Measurements from ENCODE around the gene TREX2. TPM values are rescaled to one million over a fixed set of nuclear protein-coding genes. Genes with fewer than 3 reads are reported as not detected.

TREX2 gene
- total and polyA plus RNA-seq, 2 experiments from 2014 or later: 0.81 to 1.7 TPM

- TF ChIP-seq ZNF462 (CRISPR knock-in tag; IDR thresholded peaks at IDR 0.05) (no peak), STAT1 (IDR thresholded peaks at IDR 0.05; ENCODE audit: unreplicated experiment) (no peak), ZNF331 (CRISPR knock-in tag; IDR thresholded peaks at IDR 0.05; ENCODE audit: low read depth) (no peak)
Measured at GRCh38 chrX:153477901-153478300, 32.0 kb upstream of the TREX2 start (continued).

GRCh38 chrX:153477364-153477857 lies 31.6 kb upstream of the TREX2 start:
- Histone ChIP-seq H3F3A (replicated peaks; ENCODE audit: low read depth) (no peaks in the 10 kb centered on the region), H3K27me3 (ENCODE audit: insufficient read depth) (peaks cover 15% of the 10 kb centered on the region), H3K4me1 (ENCODE audit: insufficient read depth) (no peaks in the 10 kb centered on the region; the same call in 1 of the 2 replicates), H3K4me3 (no peak overlapping the region), H3K9me2 (ENCODE audit: insufficient read depth) (no peaks in the 10 kb centered on the region), H3K79me2 (replicated peaks; ENCODE audit: insufficient read depth) (no peaks in the 10 kb centered on the region), H3K27ac (ENCODE audit: low read depth) (no peak overlapping the region), H3K4me2 (no peak overlapping the region), H3K36me3 (ENCODE audit: insufficient read depth) (no peaks in the 10 kb centered on the region), H4K20me1 (replicated peaks; ENCODE audit: insufficient read depth) (no peaks in the 10 kb centered on the region), H2AFZ (no peak overlapping the region)
- DNase-seq (ENCODE audit: low spot score): no peak
- H3K4me3 Mint-ChIP-seq: no peak overlapping the region
- TF ChIP-seq CTCF (conservative IDR thresholded peaks at IDR 0.05; ENCODE audit: low read depth in 2 of 2) (no peak), ETS1 (IDR thresholded peaks at IDR 0.05) (no peak), STAT1 (IDR thresholded peaks at IDR 0.05; ENCODE audit: unreplicated experiment) (no peak), ZNF331 (CRISPR knock-in tag; IDR thresholded peaks at IDR 0.05; ENCODE audit: low read depth) (no peak), ZNF114 (CRISPR knock-in tag; IDR thresholded peaks at IDR 0.05) (no peak), REST (IDR thresholded peaks at IDR 0.05; ENCODE audit: unreplicated experiment) (no peak), NANOG (IDR thresholded peaks at IDR 0.05; ENCODE audit: borderline replicate concordance) (no peak), EZH2 (IDR thresholded peaks at IDR 0.05; ENCODE audit: low read depth, unreplicated experiment) (no peak), JUNB (IDR thresholded peaks at IDR 0.05; ENCODE audit: unreplicated experiment) (no peak), CREB1 (CRISPR knock-in tag; IDR thresholded peaks at IDR 0.05; ENCODE audit: low read depth) (no peak)
- ATAC-seq: no peak
- peaks cover 19% of the 10 kb centered on the region for H3K27me3 Mint-ChIP-seq (ENCODE audit: insufficient read depth, low read depth, poor library complexity)
- H3K9me3 Mint-ChIP-seq: no peaks in the 10 kb centered on the region; the same call in 2 of the 3 replicates
- H3K4me1 Mint-ChIP-seq: peaks cover 17% of the 10 kb centered on the region; the same call in 2 of the 3 replicates
- no peak overlapping the region for H3K27ac Mint-ChIP-seq
- no peaks in the 10 kb centered on the region for H3K36me3 Mint-ChIP-seq (ENCODE audit: low read depth)

All from GM23338 (cell line).